GM13977 (cell line): ENCODE results near the gene MAPK10.

Experiments
- DNase-seq: peaks from one replicate; pipeline ENCODE4 v3.0.0; 2012; ENCODE audit warnings: low spot score
- CTCF ChIP-seq: IDR thresholded peaks from 2 replicates; pipeline ENCODE4 v1.5.1; 2012; ENCODE audit warnings: mild to moderate bottlenecking, control low read depth; ENCODE audit not compliant: insufficient read depth; ENCODE audit errors: extremely low read depth, missing control alignments
- in situ Hi-C: fragments of 300-500 bp; cut with MboI; formaldehyde crosslinking; loops from one replicate; pipeline ENCODE4 v1.12.0; 2022; ENCODE audit warnings: low sequenced_read_pairs, low pct_unique_long_range_greater_than_20kb, mixed read lengths, inconsistent platforms; ENCODE audit not compliant: unreplicated experiment

The MAPK10 gene

GRCh38 chr4:86294883-86295282 lies 65.0 kb downstream of the MAPK10 start:
- no peak for TF ChIP-seq CTCF
- no peak for DNase-seq
- in situ Hi-C loops, result no loop called here

- no peak for DNase-seq
- in situ Hi-C loops, result no loop called here
- TF ChIP-seq CTCF, result no peak
Measured at GRCh38 chr4:86291180-86291579, 68.7 kb downstream of the MAPK10 start.

- in situ Hi-C loops, result no loop called here
- no peak for DNase-seq
Measured at GRCh38 chr4:86286726-86287125, 73.1 kb downstream of the MAPK10 start.

GRCh38 chr4:86283371-86283770 lies 76.5 kb downstream of the MAPK10 start:
- in situ Hi-C loops, result no loop called here

More at GRCh38 chr4:86286726-86287125, 73.1 kb downstream of the MAPK10 start:
- TF ChIP-seq CTCF, result no peak

GRCh38 chr4:86280246-86280645 lies 79.6 kb downstream of the MAPK10 start:
- in situ Hi-C loops, result no loop called here
- no peak for TF ChIP-seq CTCF
- no peak for DNase-seq

More at GRCh38 chr4:86283371-86283770, 76.5 kb downstream of the MAPK10 start:
- DNase-seq, result no peak
- TF ChIP-seq CTCF, result no peak

GRCh38 chr4:86279293-86279960 lies 80.4 kb downstream of the MAPK10 start:
- in situ Hi-C loops, result no loop called here
- no peak for TF ChIP-seq CTCF
- DNase-seq, result no peak

GRCh38 chr4:86278126-86278525 lies 81.7 kb downstream of the MAPK10 start:
- DNase-seq, result no peak
- in situ Hi-C loops, result no loop called here
- no peak for TF ChIP-seq CTCF
